ENCODE data around the gene SECTM1. TPM values are rescaled to one million over a fixed set of nuclear protein-coding genes. Genes with fewer than 3 reads are reported as not detected.

SECTM1 gene
- total RNA-seq, 1 donor from 2014 or later: 14.6 TPM

GRCh38 chr17:82282239-82283207 lies 51.0 kb downstream of the SECTM1 start:
- DNase-seq (ENCODE audit: low spot score): no peak

DNA sequence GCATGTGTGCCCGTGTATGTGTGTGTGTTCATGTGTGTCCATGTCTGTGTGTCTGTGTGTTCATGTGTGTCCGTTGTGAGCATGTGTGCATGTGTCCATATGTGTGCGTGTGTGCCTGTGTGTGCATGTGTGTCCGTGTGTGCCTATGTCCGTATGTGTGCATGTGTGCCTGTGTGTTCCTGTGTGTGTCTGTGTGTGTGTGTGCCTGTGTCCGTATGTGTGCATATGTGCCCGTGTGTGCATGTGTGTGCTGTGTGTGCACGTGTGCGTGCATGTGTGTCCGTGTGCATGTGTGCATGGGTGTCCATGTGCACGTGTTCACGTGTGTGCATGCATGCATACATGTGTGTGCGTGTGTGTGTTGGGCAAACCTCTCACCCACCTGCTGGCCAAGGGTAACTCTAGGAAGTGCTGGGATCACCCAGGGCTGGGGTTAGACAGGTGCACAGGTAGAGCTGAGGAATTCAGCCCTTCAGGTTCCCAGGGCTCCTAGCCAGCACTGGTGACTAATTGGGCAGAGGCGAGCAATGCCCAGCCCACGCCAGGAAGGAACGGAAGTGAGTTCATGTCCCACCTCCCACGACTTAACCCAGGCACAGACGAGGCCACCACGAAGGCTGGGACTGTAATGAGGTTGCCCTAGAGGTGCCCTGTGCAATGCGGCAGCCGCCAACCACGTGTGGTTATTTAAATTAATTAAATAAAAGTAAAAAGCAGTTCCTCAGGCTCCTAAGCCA lies 51.9 kb downstream of the SECTM1 start:
- DNase-seq (ENCODE audit: low spot score): no peak

DNA sequence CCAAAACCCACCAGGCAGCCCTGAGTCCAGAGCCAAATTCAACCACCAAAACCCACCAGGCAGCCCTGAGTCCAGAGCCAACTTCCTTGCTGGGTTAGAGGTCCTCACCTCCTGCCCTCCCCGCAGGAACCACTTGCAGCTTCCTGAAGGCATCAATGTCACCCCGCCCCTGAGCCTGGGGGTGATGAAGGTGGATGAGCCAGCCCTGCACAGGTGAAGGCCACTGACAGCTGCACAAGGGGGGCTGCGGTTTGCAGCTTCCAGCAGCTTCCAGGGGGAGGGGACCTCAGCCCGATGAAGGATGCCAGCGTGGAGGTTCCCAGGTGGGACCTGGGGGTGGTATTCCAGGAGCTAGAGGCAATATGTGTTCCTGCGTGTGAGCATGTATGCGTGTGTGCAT lies 52.5 kb downstream of the SECTM1 start:
- no peak for DNase-seq (ENCODE audit: low spot score)

DNA sequence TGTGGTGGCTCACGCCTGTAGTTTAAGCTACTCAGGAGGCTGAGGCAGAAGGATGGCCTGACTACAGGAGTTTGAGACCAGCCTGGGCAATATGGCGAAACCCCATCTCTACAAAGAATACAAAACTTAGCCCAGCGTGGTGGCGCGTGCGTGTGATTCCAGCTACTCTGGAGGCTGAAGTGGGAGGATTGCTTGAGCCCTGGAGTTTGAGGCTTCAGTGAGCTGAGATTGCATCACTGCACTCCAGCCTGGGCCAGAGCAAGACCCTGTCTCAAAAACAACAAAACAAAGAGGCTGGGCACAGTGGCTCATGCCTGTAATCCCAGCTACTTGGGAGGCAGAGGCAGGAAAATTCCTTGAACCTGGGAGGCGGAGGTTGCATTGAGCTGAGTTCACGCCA lies 53.0 kb downstream of the SECTM1 start:
- DNase-seq (ENCODE audit: low spot score): no peak

GRCh38 chr17:82278786-82279391 lies 54.7 kb downstream of the SECTM1 start:
- DNase-seq (ENCODE audit: low spot score): no peak

GRCh38 chr17:82278308-82278707 lies 55.3 kb downstream of the SECTM1 start:
- DNase-seq (ENCODE audit: low spot score): no peak

GRCh38 chr17:82277851-82278250 lies 55.7 kb downstream of the SECTM1 start:
- DNase-seq (ENCODE audit: low spot score): no peak

DNA sequence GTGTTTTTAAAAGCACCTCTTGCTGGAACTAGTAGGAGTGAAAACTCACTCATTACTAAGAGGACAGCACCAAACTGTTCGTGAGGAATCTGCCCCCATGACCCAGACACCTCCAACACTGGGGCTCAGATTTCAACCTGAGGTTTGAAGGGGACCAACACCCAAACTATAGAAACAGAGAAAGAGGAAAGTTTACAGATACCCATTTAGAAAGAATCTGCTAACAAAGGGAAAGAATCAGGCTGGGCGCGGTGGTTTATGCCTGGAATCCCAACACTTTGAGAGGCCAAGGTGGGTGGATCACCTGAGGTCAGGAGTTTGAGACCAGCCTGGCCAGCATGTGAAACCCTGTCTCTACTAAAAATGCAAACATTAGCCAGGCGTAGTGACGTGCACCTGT lies 56.6 kb downstream of the SECTM1 start:
- DNase-seq (ENCODE audit: low spot score): no peak

DNA sequence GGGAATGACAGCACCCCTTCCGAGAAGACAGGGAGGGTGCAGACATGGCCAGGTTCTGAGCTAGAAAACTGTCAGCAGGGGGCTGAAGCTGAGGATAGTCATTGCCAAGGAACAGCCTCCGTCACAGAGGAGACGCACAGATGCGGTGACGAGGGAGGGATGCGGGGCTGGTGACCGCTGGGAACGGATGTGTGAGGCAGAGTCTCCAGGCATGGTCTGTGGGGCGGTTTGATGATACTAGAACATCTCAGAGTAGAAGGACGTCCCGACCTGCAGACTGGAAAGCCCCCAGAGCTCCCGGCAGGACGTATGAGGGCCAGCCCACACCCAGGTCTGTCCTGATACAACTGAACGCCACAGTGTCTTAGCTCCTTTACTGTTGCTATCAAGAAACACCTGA lies 58.2 kb downstream of the SECTM1 start:
- no peak for DNase-seq (ENCODE audit: low spot score)

GRCh38 chr17:82274134-82275020 lies 59.2 kb downstream of the SECTM1 start:
- DNase-seq (ENCODE audit: low spot score): no peak

DNA sequence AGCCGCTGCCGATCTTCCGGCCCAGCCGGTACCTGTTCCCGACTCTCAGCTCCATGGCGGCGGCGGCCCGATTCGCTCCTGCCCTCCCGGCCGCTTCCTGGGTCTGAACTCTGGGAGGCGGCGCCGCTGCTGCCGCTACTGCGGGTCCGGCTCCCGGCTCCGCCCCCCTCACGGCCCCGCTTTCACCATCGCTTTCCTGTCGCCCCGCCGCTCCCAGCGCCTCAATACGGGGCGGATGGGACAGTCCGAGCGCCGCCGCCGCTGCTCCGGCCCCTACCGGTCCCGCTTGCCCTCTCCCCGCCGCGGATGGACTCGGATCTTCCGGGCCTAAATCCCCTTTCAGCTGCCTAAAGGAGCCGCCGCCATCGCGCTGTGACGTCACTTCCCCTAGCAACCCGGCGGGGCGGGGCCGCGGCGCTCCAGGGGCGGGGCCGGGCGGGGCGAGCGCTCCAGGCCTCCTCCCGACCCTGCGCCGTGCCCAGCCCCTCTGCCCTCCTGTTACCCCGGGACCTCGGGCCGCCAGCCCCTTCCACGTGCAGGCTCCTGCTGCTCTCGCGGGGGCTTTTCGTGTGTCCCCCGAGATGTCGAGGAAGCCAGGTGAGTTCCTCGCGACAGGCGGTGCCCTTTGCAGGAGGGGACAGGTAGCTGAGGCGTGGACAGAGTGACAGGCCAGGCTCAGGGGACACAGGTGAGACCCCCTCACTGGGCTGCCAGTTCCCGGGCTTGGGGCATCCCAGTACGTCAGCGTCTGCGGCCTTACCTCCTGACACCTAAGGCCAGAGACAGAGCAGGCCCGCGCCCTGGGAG lies 60.0 kb downstream of the SECTM1 start, which contains the start of gene CSNK1D:
Gene CSNK1D, minus strand, starts transcription at position 374 of the 807 bp plus-strand sequence. Its CDS starts 319 bp downstream, at position 55.
- DNase-seq (ENCODE audit: low spot score): peak; percentile 97

DNA sequence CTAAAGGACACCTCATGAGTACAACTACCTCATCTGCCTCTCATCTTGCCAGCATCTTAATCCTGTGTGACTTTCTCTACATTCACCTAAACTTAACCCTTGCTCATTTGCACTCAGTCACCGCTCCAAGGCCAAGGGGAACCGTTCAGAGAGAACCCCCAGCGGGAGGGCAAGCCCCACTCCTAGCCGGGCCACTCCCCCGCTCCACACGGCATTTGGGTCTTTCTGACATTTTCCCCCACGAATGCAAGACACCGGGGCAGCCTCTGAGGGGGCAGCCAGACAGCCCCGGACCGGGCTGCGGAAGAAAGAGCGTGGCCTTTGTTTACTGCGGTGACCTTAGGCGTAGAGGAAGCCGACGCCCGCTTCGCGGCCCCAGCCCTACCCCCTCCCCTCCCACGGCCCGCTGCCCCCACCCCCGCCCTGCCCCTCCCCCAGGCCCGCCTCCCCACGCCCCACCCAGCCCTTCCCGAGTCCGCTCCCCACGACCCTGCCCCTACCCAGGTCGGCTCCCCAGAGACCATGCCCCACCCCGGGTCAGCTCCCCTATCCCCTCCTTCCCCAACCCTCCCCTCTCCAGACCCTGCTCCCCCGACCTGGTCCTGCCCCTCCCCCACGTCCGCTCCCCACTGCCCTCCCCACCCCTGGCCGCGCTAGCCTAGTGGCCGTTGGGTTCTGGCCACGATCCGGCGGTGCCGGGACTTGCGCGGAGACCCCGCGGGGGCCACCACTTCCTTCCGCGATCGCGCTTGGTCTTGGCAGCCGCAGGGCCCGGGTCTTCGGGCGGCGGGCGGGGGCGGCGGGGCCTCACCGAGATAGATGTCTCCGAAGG lies 60.9 kb downstream of the SECTM1 start:
- no peak for DNase-seq (ENCODE audit: low spot score)

DNA sequence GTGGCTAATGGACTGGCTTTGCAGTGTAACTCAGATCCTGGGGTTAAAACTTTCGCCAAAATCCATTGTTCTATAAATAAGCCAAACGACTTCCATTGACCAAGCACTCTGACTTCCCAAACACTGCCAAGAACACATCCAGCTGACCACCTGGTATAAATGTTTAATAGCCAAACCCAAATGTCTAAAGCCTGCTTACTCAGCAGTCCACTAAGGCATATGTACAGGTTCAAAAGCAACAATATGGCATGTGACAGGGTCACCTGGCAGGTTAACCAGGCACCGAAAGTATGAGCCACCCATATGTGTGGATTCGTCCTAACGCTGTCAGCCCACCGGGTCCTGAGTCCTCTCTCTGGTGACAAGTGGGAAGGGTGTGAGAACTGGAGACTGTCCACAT lies 62.2 kb downstream of the SECTM1 start:
- DNase-seq (ENCODE audit: low spot score): no peak

Other genes with a start within 250 kb of the SECTM1 start
- gene FASN, start 235.5 kb downstream of the SECTM1 start, total RNA-seq: 1,109 TPM
- 24.7 TPM for gene CCDC57, start 120.9 kb downstream of the SECTM1 start, total RNA-seq
- 65.0 TPM for gene SLC16A3, start 104.7 kb downstream of the SECTM1 start, total RNA-seq
- 171 TPM for gene CSNK1D, start 60.1 kb downstream of the SECTM1 start, total RNA-seq
- 3.2 TPM for gene CD7, start 16.2 kb downstream of the SECTM1 start, total RNA-seq
- not detected for gene TEX19, start 25.5 kb upstream of the SECTM1 start, total RNA-seq
- not detected for gene UTS2R, start 38.0 kb upstream of the SECTM1 start, total RNA-seq
- gene HEXD, start 84.6 kb upstream of the SECTM1 start, total RNA-seq: 24.1 TPM
- 22.6 TPM for gene OGFOD3, start 84.8 kb upstream of the SECTM1 start, total RNA-seq
- gene CYBC1, start 117.0 kb upstream of the SECTM1 start, total RNA-seq: 84.9 TPM
- gene NARF, start 125.0 kb upstream of the SECTM1 start, total RNA-seq: 57.3 TPM
- gene FOXK2, start 186.0 kb upstream of the SECTM1 start, total RNA-seq: 65.3 TPM

Measured in mesenteric fat pad (tissue), 1 donor.